Body of pancreas (tissue), 4 donors: ENCODE measurements around the gene MROH2B.
"Not testable (repeated sequence)": the region's sequence is repeated elsewhere in the genome, so short reads cannot be mapped to it uniquely, and the experiment has no call there.

Source experiments
- POLR2A ChIP-seq, 3 donors: fragments of 450-650 bp; IDR thresholded peaks; one replicate each; pipeline ENCODE4 v1.6.1; 2016; ENCODE audit warnings: antibody characterized with exemption in 3 of 3, mild to moderate bottlenecking in 2 of 3
- TF ChIP-seq, protein P1 (sequence below), 7 experiments: fragments of 450-650 bp in 4 of 7; fragments of 200-600 bp in 3 of 7; sonication (generic) in 3 of 7; IDR thresholded peaks; one replicate each; pipeline ENCODE4 v1.5.1; 2016 to 2019; ENCODE audit warnings: antibody characterized with exemption in 7 of 7

DNA sequence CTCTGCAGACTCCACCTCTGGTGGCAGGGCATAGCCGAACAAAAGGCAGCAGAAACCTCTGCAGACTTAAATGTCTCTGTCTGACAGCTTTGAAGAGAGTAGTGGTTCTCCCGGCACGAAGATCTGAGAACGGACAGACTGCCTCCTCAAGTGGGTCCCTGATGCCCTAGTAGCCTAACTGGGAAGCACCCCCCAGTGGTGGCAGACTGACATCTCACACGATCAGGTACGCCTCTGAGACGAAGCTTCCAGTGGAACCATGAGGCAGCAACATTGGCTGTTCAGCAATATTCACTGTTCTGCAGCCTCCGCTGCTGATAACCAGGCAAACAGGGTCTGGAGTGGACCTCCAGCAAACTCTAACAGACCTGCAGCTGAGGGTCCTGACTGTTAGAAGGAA, 48.5 kb downstream of the MROH2B start:
- TF ChIP-seq, protein P1, sequence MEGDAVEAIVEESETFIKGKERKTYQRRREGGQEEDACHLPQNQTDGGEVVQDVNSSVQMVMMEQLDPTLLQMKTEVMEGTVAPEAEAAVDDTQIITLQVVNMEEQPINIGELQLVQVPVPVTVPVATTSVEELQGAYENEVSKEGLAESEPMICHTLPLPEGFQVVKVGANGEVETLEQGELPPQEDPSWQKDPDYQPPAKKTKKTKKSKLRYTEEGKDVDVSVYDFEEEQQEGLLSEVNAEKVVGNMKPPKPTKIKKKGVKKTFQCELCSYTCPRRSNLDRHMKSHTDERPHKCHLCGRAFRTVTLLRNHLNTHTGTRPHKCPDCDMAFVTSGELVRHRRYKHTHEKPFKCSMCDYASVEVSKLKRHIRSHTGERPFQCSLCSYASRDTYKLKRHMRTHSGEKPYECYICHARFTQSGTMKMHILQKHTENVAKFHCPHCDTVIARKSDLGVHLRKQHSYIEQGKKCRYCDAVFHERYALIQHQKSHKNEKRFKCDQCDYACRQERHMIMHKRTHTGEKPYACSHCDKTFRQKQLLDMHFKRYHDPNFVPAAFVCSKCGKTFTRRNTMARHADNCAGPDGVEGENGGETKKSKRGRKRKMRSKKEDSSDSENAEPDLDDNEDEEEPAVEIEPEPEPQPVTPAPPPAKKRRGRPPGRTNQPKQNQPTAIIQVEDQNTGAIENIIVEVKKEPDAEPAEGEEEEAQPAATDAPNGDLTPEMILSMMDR (IDR thresholded peaks at IDR 0.05), result not testable (repeated sequence)
- TF ChIP-seq POLR2A (IDR thresholded peaks at IDR 0.05), result not testable (repeated sequence)
